ENCODE measurements around the gene FBXO15.

- TF ChIP-seq CTCF (IDR thresholded peaks at IDR 0.05) (no peak), POLR2A (IDR thresholded peaks at IDR 0.05) (no peak)
Measured at GRCh38 chr18:74078257-74078656, 69.4 kb downstream of the FBXO15 start.
